M059J (cell line): ENCODE measurements around the gene CNTNAP2. TPM values are rescaled to one million over a fixed set of nuclear protein-coding genes. Genes with fewer than 3 reads are reported as not detected.

Experiments used
- DNase-seq: peaks from one replicate; pipeline ENCODE4 v3.0.0-alpha.2; 2012; ENCODE audit warnings: low read depth
- total RNA-seq: library from RNA; depleted of rRNA; stranded (reverse); fragments of >200 nt; shearing (Covaris generic); gene quantifications from 2 replicates; pipeline ENCODE4 v1.2.3, GENCODE V29; 2014

Gene CNTNAP2
- total RNA-seq, 1 experiment from 2014 or later = not detected

- DNase-seq = no peak
Observed at GRCh38 chr7:147478796-147479195, 1362.2 kb downstream of the CNTNAP2 start.

GRCh38 chr7:147483634-147484292, 1367.2 kb downstream of the CNTNAP2 start:
- no peak for DNase-seq

GRCh38 chr7:147485660-147486210, 1369.1 kb downstream of the CNTNAP2 start:
- no peak for DNase-seq

GRCh38 chr7:147492606-147493005, 1376.0 kb downstream of the CNTNAP2 start:
- DNase-seq = no peak

- DNase-seq = no peak
Observed at GRCh38 chr7:147496209-147496608, 1379.6 kb downstream of the CNTNAP2 start.

- DNase-seq = no peak
Observed at GRCh38 chr7:147497246-147497645, 1380.6 kb downstream of the CNTNAP2 start.

- DNase-seq = no peak
Observed at GRCh38 chr7:147498081-147498480, 1381.5 kb downstream of the CNTNAP2 start.

- DNase-seq = no peak
Observed at GRCh38 chr7:147509035-147509501, 1392.5 kb downstream of the CNTNAP2 start.

GRCh38 chr7:147509541-147510200, 1393.1 kb downstream of the CNTNAP2 start:
- DNase-seq = no peak

GRCh38 chr7:147510201-147510542, 1393.6 kb downstream of the CNTNAP2 start:
- no peak for DNase-seq

GRCh38 chr7:147510923-147511322, 1394.3 kb downstream of the CNTNAP2 start:
- DNase-seq = no peak

- no peak for DNase-seq
Observed at GRCh38 chr7:147513451-147513850, 1396.8 kb downstream of the CNTNAP2 start.

- no peak for DNase-seq
Observed at GRCh38 chr7:147516391-147516790, 1399.8 kb downstream of the CNTNAP2 start.

GRCh38 chr7:147519062-147519461, 1402.5 kb downstream of the CNTNAP2 start:
- DNase-seq = no peak

- no peak for DNase-seq
Observed at GRCh38 chr7:147523056-147523455, 1406.5 kb downstream of the CNTNAP2 start.

- DNase-seq = no peak
Observed at GRCh38 chr7:147524726-147525250, 1408.2 kb downstream of the CNTNAP2 start.

GRCh38 chr7:147525325-147525724, 1408.7 kb downstream of the CNTNAP2 start:
- DNase-seq = no peak

- DNase-seq = no peak
Observed at GRCh38 chr7:147535701-147536111, 1419.1 kb downstream of the CNTNAP2 start.

GRCh38 chr7:147539685-147540084, 1423.1 kb downstream of the CNTNAP2 start:
- DNase-seq = no peak

- DNase-seq = no peak
Observed at GRCh38 chr7:147540743-147541142, 1424.1 kb downstream of the CNTNAP2 start.

- DNase-seq = no peak
Observed at GRCh38 chr7:147541261-147541660, 1424.7 kb downstream of the CNTNAP2 start.

- DNase-seq = no peak
Observed at GRCh38 chr7:147547252-147547897, 1430.8 kb downstream of the CNTNAP2 start.
